Testis (tissue), 2 donors: ENCODE data around the gene ERC2.

ENCODE experiments used
- CTCF ChIP-seq, 3 experiments: fragments of 450-650 bp in 2 of 3; fragments of 200-600 bp in 1 of 3; sonication (generic) in 1 of 3; IDR thresholded peaks; one replicate each; pipeline ENCODE4 v1.5.1; 2016 to 2019; ENCODE audit warnings: antibody characterized with exemption in 3 of 3, mild to moderate bottlenecking in 2 of 3, moderate library complexity in 1 of 3
- POLR2A ChIP-seq: fragments of 450-650 bp; IDR thresholded peaks from one replicate; pipeline ENCODE4 v1.6.1; 2017; ENCODE audit warnings: antibody characterized with exemption, mild to moderate bottlenecking, moderate library complexity

- TF ChIP-seq POLR2A (no peak), CTCF (IDR thresholded peaks at IDR 0.05) (no peak)
Observed at GRCh38 chr3:56366641-56367162, 101.6 kb downstream of the ERC2 start.
